ENCODE measurements around the gene ZNF609. TPM values are rescaled to one million over a fixed set of nuclear protein-coding genes. Genes with fewer than 3 reads are reported as not detected.

ZNF609 gene
- polyA plus RNA-seq, 2 of the 4 experiments (the other 2 are of a cell fraction), result 19.6 to 39.9 TPM

DNA sequence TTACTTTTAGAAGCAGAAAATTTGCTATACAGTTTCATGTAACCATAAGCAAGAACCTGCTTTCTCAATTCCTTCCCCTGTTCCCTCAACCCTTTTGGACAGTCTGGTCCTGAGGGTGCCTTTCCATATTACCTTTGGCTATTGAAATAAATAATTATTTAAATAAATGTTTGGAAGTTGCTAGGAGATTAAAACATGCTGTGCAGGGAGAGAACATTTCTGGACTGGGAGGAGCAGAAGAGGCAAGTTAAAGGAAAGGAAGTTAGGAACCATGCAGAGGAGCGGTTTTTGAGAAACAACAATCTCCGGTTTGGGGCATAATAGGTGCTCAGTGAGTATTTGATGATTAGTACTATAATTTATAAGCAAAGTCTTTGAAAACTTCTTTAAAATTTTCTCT lies 41.8 kb downstream of the ZNF609 start:
- no peak for DNase-seq (ENCODE audit: low read depth in 1 of 2, low spot score in 1 of 2)
- H3K9me3 ChIP-seq, result no peaks in the 10 kb centered on the region
- TF ChIP-seq, protein P1, sequence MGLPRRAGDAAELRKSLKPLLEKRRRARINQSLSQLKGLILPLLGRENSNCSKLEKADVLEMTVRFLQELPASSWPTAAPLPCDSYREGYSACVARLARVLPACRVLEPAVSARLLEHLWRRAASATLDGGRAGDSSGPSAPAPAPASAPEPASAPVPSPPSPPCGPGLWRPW (IDR thresholded peaks at IDR 0.05), result no peak
- TF ChIP-seq, protein P2, sequence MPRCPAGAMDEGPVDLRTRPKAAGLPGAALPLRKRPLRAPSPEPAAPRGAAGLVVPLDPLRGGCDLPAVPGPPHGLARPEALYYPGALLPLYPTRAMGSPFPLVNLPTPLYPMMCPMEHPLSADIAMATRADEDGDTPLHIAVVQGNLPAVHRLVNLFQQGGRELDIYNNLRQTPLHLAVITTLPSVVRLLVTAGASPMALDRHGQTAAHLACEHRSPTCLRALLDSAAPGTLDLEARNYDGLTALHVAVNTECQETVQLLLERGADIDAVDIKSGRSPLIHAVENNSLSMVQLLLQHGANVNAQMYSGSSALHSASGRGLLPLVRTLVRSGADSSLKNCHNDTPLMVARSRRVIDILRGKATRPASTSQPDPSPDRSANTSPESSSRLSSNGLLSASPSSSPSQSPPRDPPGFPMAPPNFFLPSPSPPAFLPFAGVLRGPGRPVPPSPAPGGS (IDR thresholded peaks at IDR 0.05), result no peak
- TF ChIP-seq ZFP36 (IDR thresholded peaks at IDR 0.05; ENCODE audit: borderline replicate concordance, partially characterized antibody) (no peak), KDM1A (IDR thresholded peaks at IDR 0.05; ENCODE audit: low read depth) (no peak), BHLHE40 (IDR thresholded peaks at IDR 0.05; ENCODE audit: low read depth, low read length) (no peak)
- TF ChIP-seq, protein P3, sequence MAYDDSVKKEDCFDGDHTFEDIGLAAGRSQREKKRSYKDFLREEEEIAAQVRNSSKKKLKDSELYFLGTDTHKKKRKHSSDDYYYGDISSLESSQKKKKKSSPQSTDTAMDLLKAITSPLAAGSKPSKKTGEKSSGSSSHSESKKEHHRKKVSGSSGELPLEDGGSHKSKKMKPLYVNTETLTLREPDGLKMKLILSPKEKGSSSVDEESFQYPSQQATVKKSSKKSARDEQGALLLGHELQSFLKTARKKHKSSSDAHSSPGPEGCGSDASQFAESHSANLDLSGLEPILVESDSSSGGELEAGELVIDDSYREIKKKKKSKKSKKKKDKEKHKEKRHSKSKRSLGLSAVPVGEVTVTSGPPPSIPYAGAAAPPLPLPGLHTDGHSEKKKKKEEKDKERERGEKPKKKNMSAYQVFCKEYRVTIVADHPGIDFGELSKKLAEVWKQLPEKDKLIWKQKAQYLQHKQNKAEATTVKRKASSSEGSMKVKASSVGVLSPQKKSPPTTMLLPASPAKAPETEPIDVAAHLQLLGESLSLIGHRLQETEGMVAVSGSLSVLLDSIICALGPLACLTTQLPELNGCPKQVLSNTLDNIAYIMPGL (CRISPR knock-in tag; IDR thresholded peaks at IDR 0.05; ENCODE audit: borderline replicate concordance), result no peak
- TF ChIP-seq, protein P4, sequence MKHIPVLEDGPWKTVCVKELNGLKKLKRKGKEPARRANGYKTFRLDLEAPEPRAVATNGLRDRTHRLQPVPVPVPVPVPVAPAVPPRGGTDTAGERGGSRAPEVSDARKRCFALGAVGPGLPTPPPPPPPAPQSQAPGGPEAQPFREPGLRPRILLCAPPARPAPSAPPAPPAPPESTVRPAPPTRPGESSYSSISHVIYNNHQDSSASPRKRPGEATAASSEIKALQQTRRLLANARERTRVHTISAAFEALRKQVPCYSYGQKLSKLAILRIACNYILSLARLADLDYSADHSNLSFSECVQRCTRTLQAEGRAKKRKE (CRISPR knock-in tag; IDR thresholded peaks at IDR 0.05; ENCODE audit: low read depth), result no peak
- WGBS (ENCODE audit: missing lambda C conversion rate), result 93% methylated on average over 2 of the region's 2 CpGs
- no peak for ATAC-seq
- ChIA-PET CTCF (interaction anchor here (1.1 to 2.5 kb wide), 4 partner anchors 151 to 226 kb away, joined by 3 to 9 read pairs (median 6); no protein-coding TSS in a partner anchor), POLR2A (no interaction called here)
- peaks cover under 1% of the 10 kb centered on the region; the same call in 1 of the 3 replicates for H3K4me1 ChIP-seq
- H3K4me3 ChIP-seq, result no peak overlapping the region
- no peak overlapping the region for H3K4me2 ChIP-seq
- FAIRE-seq, result no peak
- no peak overlapping the region for H3K27ac ChIP-seq

DNA sequence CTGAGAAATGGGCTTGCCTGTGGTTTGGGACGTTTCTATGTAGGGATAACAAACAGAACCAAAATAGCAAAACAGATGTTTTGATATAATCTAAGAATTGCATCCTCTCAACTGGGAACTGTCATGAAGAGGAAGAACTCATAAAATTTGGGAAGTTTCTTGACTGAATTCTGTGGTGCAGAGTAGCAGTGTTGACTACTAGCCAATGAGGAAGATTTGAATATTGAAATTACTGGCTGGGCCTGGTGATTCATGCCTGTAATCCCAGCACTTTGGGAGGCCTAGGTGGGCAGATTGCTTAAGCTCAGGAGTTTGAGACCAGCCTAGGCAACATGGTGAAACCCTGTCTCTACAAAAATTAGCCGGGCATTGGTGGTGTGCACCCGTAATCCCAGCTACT lies 42.2 kb downstream of the ZNF609 start:
- H3K4me1 ChIP-seq, result peaks cover 5% of the 10 kb centered on the region
- 86% methylated on average over 3 of the region's 3 CpGs for WGBS (ENCODE audit: missing lambda C conversion rate)
- CTCF ChIA-PET, result interaction anchor here (1.0 to 2.5 kb wide), 3 partner anchors 14 to 155 kb away, joined by 3 to 9 read pairs (median 3); no protein-coding TSS in a partner anchor
- H3K27ac ChIP-seq, result no peak overlapping the region
- ATAC-seq, result no peak
- POLR2A ChIA-PET, result no interaction called here
- no peak for FAIRE-seq
- TF ChIP-seq, protein P5, sequence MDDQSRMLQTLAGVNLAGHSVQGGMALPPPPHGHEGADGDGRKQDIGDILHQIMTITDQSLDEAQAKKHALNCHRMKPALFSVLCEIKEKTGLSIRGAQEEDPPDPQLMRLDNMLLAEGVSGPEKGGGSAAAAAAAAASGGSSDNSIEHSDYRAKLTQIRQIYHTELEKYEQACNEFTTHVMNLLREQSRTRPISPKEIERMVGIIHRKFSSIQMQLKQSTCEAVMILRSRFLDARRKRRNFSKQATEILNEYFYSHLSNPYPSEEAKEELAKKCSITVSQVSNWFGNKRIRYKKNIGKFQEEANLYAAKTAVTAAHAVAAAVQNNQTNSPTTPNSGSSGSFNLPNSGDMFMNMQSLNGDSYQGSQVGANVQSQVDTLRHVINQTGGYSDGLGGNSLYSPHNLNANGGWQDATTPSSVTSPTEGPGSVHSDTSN (IDR thresholded peaks at IDR 0.05), result no peak
- no peaks in the 10 kb centered on the region for H3K9me3 ChIP-seq
- H3K4me3 ChIP-seq, result no peak overlapping the region
- H3K4me2 ChIP-seq, result no peak overlapping the region
- DNase-seq (ENCODE audit: low read depth in 1 of 2, low spot score in 1 of 2), result no peak

DNA sequence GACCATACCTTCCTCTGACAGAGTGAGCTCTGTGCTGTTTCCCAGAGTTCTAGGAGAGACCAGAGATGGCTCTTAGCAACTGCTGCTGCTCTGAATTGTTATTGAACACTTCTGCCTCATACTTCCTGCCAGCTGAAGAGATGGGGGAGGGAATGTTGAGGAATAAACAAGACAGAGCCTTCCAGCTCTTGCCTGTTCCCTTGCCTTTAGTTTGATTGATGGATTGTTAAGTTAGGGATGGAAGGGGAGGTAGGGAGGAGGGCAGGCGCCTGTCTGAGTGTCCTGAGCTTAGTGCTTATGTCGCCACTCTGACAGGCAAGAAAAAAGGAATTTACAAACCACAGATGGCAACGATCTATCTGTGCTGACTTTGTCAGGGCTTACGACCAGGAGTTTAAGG lies 42.8 kb downstream of the ZNF609 start:
- ChIA-PET CTCF (interaction anchor here (0.6 to 2.5 kb wide), 8 partner anchors 8 to 333 kb away, joined by 3 to 9 read pairs (median 3); no protein-coding TSS in a partner anchor), POLR2A (no interaction called here)
- no peak for DNase-seq (ENCODE audit: low read depth in 1 of 2, low spot score in 1 of 2)
- WGBS (ENCODE audit: missing lambda C conversion rate), result 78% methylated on average over 4 of the region's 4 CpGs
- TF ChIP-seq TP53 (CRISPR knock-in tag; IDR thresholded peaks at IDR 0.05) (no peak), NPAS2 (CRISPR knock-in tag; IDR thresholded peaks at IDR 0.05; ENCODE audit: borderline replicate concordance) (no peak), KDM5A (IDR thresholded peaks at IDR 0.05) (no peak), MAZ (IDR thresholded peaks at IDR 0.05; ENCODE audit: borderline replicate concordance, low read depth, low read length) (no peak)
- TF ChIP-seq, protein P6, sequence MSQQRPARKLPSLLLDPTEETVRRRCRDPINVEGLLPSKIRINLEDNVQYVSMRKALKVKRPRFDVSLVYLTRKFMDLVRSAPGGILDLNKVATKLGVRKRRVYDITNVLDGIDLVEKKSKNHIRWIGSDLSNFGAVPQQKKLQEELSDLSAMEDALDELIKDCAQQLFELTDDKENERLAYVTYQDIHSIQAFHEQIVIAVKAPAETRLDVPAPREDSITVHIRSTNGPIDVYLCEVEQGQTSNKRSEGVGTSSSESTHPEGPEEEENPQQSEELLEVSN (IDR thresholded peaks at IDR 0.05; ENCODE audit: borderline replicate concordance, low read depth), result no peak
- TF ChIP-seq, protein P5 (IDR thresholded peaks at IDR 0.05), result no peak
- TF ChIP-seq, protein P2 (IDR thresholded peaks at IDR 0.05), result no peak
- peaks cover 11% of the 10 kb centered on the region for H3K4me1 ChIP-seq
- H3K27ac ChIP-seq, result no peak overlapping the region
- no peak for ATAC-seq
- no peak overlapping the region for H3K4me2 ChIP-seq
- H3K9me3 ChIP-seq, result no peaks in the 10 kb centered on the region
- no peak overlapping the region for H3K4me3 ChIP-seq
- no peak for FAIRE-seq

All from A549 (cell line).